Adrenal gland (tissue), 5 donors: ENCODE results near the gene DAB2IP.

Source experiments
- CTCF ChIP-seq, 6 experiments: fragments of 450-650 bp in 4 of 6; fragments of 200-600 bp in 2 of 6; sonication (generic) in 1 of 6; IDR thresholded peaks; 1 replicate in 5 of 6; 2 replicates in 1 of 6; pipeline versions ENCODE4 v1.5.1 to v1.8.0; 2016 to 2021; ENCODE audit warnings: antibody characterized with exemption in 6 of 6, mild to moderate bottlenecking in 2 of 6, moderate library complexity in 1 of 6
- POLR2A ChIP-seq, 2 donors: fragments of 450-650 bp; IDR thresholded peaks; one replicate each; pipeline ENCODE4 v1.6.1; 2017; ENCODE audit warnings: antibody characterized with exemption in 2 of 2, mild to moderate bottlenecking in 2 of 2, moderate library complexity in 1 of 2
- donor health status: DM: no; HTN: no; CAD: no.

GRCh38 chr9:121750259-121750714, 98.9 kb downstream of the DAB2IP start:
- TF ChIP-seq CTCF (IDR thresholded peaks at IDR 0.05) (no peak), POLR2A (IDR thresholded peaks at IDR 0.05) (no peak)
